Hepatocyte (in vitro differentiated cells): ENCODE measurements around the gene AQP1.

ENCODE experiments used
- CTCF ChIP-seq: fragments of 200-600 bp; sonication (generic); IDR thresholded peaks from 2 replicates; pipeline ENCODE4 v1.5.1; 2016; ENCODE audit warnings: antibody characterized with exemption, mild to moderate bottlenecking; ENCODE audit not compliant: poor library complexity
- EZH2phosphoT487 ChIP-seq: fragments of 200-600 bp; sonication (generic); IDR thresholded peaks from one replicate; pipeline ENCODE4 v1.6.1; 2018; ENCODE audit warnings: antibody characterized with exemption, mild to moderate bottlenecking, low read depth, moderate library complexity; ENCODE audit not compliant: unreplicated experiment, severe bottlenecking

GRCh38 chr7:30925117-30925516 is 13.5 kb downstream of the AQP1 start:
- TF ChIP-seq CTCF (no peak), EZH2phosphoT487 (no peak)
